Ureter (tissue), 1 donor: ENCODE measurements around the gene LRCH1. TPM values are rescaled to one million over a fixed set of nuclear protein-coding genes. Genes with fewer than 3 reads are reported as not detected.
"Not testable (repeated sequence)": the region's sequence is repeated elsewhere in the genome, so short reads cannot be mapped to it uniquely, and the experiment has no call there.

ENCODE experiments used
- DNase-seq: peaks from one replicate; pipeline ENCODE4 v3.0.0-alpha.2; 2020; ENCODE audit warnings: low spot score
- total RNA-seq: library from RNA; stranded (reverse); gene quantifications from one replicate; pipeline ENCODE4 v1.2.4, GENCODE V29; 2023
- donor health status: DM: yes; HTN: yes; CAD: no.

The LRCH1 gene
- total RNA-seq, 1 donor from 2014 or later: 27.3 TPM

DNA sequence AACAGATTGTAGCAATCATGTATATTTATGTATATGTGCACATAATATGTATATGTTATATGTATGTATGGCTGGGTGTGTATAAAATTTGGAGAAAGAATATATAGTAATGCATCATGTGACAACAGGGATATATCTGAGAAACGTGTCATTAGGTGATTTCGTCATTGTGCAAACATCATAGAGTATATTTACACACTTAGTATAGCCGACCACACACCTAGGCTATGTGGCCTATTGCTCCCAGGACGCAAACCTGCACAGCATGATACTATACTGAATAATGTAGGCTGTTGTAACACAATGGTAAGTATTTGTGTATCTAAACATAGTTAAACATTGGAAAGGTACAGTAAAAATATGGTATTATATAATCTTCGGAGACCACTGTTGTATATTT is 200.2 kb downstream of the LRCH1 start:
- DNase-seq: no peak

DNA sequence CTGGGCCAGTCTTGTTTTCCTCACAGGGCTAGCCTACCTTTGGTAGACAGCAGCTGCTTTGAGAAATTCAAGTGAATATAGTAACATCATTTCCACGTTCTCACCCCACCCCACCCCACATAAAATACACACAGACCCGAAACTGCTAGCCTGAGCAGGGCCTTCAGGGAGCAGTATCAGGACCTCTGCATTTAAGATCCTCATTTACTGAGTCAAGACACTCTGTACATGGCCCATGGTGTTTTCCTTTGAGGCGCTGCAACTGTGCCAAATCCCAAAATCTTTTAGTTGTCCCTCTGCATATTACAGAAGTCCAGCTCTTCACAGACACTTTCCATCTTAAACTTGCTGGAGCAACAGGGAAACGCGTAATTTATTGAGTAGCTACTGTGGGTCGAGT is 200.9 kb downstream of the LRCH1 start:
- DNase-seq: no peak

DNA sequence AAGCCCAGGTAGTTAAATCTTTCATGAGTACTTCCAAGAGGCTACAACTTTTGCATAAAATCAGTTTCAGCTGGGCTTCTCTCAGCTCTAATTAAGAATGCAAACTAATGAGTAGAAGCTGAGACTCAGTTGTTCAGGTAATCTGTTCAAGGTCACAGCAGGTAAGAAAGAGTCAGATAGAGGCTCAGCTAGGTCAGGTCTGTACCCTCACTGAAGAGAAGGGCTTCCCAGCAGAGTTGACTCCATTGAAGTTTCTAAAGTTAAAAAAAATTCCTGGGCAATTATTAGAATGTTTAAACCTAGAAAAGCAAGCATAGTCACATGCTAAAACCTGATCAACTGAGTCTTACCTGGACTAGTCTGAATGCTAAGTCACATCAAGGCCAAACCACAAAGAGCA is 201.8 kb downstream of the LRCH1 start:
- no peak for DNase-seq

DNA sequence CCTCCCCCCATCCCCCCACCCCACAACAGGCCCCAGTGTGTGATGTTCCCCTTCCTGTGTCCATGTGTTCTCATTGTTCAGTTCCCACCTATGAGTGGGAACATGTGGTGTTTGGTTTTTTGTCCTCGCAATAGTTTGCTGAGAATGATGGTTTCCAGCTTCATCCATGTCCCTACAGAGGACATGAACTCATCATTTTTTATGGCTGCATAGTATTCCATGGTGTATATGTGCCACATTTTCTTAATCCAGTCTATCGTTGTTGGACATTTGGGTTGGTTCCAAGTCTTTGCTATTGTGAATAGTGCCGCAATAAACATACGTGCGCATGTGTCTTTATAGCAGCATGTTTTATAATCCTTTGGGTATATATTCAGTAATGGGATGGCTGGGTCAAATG is 202.5 kb downstream of the LRCH1 start:
- not testable (repeated sequence) for DNase-seq

DNA sequence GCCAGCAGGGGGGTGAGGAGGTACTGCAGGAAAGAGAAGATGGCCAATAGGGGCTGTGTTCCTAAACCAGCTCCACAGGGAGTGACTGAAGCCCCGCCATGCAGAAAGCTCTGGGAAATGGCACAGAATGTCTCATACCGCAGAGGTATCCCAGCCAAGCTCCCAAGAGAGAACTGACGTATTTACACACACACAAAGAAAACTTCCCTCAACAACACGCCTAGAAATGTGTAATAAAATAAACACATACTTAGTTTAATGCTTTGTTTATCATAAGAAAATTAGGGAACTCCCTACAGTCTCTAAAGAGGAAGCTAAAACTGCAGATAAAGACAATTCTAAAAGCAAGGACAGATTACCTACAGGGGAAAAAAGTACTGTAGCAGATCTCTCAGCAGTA is 204.0 kb downstream of the LRCH1 start:
- no peak for DNase-seq

DNA sequence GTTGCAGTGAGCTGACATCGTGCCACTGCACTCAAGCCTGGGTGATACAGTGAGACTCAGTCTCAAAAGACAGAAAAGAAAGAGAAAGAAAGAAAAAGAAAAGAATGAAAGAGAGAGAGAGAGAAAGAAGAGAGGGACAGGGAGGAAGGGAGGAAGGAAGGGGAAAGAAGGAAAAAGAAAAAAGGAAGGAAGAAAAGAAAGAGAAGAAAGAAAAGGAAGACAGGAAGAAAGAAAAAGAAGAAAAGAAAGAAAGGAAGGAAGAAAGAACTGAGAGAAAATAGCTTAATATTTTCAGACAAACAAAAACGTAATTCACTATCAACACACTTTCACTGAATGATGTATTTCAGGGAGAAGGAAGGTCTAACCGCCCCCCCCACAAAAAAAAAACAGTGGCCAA is 204.7 kb downstream of the LRCH1 start:
- no peak for DNase-seq

DNA sequence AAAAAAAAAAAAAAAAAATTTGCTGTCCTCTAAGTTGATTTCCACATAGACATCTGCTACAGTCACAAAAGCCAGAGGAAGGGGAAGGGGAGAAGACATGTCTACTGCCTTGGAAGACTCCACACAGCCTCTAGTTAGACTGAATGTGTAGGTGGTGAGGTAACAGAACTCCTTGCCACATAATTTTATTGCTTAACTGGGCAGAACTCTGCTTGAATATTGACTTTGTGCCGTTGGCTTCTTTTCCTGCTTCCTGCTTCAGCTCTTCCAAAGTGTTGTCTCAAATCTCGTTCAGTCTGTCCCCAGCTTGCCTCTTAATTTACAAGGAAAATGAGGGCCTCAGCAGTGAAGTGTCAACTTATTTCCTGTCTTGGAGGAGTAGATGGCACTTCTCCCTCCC is 206.9 kb downstream of the LRCH1 start:
- DNase-seq: no peak

DNA sequence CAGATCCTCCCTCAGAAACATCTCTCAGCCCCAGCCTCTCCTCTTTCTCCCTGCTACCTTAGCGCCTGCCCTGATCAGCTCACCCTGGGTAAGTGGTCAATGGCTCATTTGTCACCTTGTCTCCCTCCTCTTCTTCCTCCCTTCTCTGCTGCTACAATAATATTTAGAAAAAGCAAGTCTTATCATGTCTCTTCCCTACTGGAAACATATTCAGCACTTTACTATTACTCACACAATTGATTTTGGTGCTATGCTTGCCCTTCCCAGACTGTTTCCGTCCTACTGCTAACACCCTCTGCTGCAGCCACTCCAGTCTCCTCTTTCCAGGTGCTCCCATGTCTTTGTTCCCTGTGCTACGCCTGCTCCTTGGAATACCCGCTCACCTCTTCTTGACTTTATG is 208.2 kb downstream of the LRCH1 start:
- no peak for DNase-seq

DNA sequence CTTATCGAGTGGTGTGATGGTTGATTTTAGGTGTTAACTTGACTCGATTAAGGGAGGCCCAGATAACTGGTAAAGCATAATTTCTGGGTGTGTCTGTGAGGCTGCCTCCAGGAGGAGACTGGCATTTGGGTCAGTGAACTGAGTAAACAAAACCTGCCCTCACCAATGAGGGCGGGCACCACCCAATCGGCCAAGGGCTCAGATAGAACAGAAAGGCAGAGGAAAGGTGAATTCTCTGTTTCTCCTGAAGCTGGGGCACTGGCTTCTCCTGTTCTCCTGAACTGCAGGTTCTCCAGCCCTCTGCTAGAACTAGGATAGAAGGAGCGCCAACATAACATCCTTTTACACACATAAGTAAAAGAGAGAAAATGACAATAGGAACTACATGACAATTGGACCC is 208.9 kb downstream of the LRCH1 start:
- DNase-seq: no peak

DNA sequence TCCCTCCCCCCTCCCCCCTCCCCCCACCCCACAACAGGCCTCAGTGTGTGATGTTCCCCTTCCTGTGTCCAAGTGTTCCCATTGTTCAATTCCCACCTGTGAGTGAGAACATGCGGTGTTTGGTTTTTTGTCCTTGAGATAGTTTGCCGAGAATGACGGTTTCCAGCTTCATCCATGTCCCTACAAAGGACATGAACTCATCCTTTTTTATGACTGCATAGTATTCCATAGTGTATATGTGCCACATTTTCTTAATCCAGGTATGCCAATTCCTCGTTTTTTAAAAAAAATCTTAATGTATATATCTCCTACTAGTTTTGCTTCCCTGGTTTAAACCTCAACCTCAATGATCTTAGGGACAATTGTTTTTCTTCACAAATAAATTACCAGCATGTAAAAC is 217.0 kb downstream of the LRCH1 start:
- not testable (repeated sequence) for DNase-seq

DNA sequence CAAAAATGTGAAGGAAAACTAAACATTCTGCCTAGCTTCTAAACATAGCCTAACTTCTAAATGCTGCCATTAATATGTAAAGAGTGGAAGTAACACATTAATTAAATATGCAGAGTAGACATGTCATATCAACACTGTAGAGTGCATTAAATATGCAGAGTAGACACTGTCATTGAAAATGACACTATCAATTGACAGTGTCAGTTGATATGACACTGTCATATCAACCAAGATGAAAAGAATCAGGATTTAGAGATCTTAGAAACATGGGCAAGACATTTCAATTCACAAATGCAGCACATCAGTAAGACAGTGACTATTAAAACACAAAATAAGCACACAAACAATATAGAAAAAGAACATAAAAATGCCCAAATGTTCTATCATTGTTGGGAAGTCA is 218.7 kb downstream of the LRCH1 start:
- DNase-seq: no peak

DNA sequence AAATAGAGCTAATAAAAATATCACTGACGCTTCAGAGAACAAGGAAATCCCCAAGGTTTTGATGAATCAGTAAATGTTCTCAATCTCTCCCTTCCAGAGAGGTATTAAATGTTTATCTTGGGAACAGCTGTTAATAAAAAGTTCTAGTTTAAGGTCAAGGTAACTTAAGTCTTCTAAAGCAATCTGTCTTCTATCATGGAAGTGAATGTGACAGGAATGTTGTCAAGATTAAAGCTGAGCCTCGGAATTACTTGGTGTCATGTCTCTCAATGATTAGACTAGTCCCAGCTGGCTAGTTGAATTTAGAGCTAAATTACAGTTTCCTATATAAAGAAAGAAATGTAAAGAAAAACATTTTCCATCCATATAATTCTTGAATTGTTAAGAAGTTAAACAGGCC is 220.6 kb downstream of the LRCH1 start:
- no peak for DNase-seq

DNA sequence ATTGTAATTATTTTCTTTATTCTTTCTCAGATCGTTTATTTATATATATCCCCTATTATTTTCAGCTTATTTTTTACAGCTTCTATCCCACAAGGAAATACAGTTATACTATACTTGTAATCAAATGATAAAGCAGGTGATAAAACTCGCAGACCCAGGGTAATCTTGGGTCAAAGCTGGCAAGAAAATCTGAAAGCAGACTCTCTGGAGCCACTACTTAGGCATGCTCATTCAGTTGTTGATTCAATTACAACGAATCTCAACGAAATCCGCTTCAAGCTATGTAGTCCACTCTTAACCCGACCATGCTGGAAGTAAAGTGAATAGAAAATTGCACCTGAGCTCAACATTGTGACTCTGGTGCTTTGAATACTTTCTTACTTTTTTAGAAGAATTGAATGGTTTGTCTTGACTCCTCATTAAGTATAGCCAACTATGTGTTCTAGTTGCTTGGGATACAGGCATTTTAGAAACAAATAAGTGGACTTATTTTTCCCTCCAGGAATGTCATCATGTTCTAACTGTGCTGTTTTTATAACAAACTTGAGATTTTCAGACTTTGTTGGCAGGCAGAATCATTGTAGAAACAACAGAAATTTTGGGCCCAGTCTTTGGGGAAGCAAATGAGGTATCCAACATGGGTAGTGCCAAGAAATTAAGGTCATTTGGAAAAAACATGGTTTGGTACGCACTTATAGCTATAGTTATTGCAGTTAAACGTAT is 222.6 kb downstream of the LRCH1 start:
- DNase-seq: no peak

DNA sequence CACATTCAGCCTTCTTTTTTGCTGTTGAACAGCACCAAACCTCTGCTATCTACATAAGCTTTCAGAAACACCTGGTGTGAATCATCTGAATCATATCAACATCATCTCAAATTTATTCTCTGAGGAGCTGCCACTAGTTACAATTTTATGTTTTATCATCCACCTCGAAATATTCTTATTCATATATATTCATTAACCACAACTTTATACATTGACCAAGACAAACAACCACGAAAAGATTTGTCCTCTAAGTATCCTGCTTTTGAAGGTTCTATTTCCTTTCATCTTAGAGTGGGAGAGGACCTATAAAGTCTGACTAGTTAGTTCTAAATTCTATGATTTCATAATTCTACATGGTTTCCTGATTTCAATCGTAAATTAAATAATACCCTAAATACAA is 225.1 kb downstream of the LRCH1 start:
- DNase-seq: no peak

DNA sequence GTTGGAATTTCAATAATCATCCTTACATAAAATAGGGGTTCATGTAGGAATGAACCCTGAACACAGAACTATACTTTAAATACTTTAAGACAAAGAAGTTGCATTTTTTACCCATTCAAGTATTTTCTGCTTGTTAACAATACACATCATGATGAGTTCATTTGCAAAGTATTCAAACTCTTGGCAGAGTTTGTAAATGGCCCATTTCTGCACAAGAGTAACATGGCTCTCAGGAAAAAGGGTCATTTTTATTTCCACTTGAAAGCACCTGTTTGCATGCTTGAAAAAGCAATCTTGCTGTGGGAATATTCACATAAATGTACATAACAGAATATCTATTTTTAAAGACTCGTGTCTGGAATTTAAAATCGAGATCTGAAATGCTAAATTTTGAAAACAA is 225.9 kb downstream of the LRCH1 start:
- DNase-seq: no peak

DNA sequence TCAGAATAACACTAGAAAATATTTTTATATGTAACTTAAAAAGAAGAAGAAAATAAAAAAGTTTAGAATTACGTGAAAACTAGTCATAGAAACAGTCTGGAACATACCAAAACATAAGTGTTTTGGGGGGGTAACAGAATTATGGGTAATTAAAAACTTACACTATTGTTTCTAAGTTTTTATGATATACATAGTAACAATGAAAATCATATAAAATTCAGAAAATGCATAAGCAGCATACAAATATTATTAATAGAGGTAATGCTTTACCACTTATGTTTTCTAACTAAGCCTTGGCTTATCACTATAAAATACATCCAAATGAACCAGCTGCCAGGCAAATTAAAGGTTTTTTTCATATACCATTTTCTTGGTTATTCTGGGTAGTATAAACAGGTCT is 229.1 kb downstream of the LRCH1 start:
- no peak for DNase-seq

DNA sequence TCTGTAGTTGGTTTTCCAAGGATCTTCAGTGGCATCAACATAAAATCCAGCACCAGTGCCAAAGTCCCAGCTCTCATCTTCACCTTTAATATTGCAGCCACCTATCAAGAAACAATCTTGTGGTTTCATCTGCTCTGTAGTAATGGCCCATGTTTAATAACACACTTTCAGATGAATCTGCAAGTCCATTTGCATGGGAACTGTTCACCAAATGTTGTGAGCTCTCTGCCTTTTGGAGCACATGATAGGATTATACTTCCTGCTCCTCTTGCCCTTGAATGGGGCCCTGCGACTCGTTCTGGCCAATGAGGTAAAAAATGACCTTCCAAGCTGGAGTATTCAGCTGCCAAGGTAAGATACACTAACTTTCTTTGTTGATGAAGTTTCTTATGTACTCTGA is 229.7 kb downstream of the LRCH1 start:
- DNase-seq: no peak

DNA sequence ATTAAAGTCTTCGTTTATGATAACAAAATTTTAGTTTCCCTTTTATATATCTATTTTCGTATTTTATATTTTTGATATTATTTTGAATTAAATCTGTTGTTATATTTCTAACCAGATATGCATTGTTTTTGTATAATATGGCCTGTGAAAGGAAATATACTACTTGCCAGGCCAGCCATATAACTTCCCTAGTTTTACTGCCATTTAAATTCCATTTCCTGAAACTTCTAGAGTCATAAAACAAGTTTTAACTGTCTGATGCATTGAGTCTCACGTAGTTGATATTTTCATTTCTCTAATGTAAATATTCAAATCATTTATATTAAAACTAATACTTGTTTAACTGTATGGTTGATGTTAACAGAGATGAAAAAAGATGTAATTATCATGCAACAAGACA is 230.5 kb downstream of the LRCH1 start:
- DNase-seq: no peak

DNA sequence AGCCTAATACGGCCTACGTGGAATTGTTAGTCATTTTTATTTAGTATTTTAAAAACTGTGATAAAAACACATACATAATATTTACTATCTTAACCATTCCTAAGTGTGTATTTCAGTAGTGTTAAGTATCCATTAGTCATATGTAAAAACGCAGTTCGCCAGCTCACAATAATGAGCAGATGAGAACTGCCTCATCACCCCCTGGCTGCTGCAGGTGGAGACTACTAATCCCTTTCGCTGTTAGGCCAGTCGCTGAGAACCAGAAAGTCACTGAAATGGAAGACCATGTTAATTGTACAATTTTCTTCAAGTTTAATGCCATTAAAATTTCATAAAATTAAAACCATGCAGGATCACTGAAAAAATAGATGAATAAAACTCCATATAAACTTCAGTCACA is 242.4 kb downstream of the LRCH1 start:
- DNase-seq: no peak

DNA sequence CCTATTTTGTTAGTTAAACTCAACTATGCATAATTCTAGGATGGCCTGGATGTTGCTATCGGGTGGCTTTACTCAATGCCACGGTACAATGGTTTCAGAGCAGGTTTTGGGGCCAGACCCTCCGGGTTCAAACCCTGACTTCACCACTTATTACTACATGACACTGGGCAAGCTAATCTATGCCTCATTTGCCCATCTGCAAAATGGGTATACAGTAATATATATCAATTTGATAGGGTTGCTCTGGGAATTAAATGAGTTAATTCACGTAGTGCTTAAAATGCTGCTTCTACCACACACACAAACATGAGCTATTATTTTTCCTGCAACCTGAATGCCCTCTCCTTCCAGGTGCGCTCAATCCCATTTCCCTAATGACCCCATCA is 243.2 kb downstream of the LRCH1 start:
- DNase-seq: no peak

DNA sequence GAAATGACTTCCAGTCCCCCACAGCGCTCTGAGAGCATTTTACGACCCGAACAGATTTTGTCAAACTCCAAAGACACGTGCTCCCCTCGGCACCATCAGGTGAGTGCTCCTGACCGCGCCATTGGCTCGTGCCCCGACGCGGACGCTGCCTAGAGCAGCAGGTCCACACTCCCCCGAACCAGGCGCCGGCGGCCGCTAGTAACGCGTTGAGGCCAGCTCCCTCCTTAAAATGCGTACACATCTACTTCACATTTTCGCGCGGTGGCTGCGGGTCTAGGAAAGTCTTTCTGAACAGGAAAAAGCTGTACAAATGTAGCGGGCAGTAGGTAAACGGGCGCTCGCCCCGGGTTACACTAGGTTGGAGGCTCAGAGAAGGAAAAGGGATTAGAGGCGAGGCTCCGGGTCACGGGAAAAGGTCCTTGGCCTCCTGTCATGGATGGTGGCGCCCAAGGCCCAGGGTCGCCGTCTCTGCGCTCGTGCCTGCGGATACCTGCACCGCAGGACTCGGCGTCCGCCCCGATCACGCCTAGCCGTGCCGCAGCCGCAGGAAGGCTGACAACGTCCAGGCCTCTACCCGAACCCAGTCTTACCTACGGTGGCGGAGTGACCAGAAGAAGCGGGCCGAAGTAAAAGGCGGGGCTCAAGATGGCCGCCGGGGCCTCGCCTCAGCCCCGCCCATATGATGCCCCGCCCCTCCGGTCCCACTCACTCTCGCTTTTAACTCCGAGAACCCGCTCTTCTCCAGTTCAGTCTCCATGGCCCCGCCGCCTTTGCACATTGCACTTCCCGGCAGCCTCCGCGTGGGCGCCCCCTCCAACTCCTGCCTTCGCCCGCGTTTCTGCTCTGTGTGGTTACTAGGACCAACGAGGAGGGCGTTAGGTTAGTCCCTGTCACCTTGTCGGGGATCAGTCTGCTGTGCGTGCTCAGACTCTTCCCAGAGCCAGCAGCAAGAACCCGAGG is 243.8 kb downstream of the LRCH1 start, which contains the start of gene ESD:
ESD (minus strand) TSS at position 647 of the 960 bp plus-strand sequence. CDS start 5,748 bp downstream, outside the sequence.
- peak; percentile 95 for DNase-seq

DNA sequence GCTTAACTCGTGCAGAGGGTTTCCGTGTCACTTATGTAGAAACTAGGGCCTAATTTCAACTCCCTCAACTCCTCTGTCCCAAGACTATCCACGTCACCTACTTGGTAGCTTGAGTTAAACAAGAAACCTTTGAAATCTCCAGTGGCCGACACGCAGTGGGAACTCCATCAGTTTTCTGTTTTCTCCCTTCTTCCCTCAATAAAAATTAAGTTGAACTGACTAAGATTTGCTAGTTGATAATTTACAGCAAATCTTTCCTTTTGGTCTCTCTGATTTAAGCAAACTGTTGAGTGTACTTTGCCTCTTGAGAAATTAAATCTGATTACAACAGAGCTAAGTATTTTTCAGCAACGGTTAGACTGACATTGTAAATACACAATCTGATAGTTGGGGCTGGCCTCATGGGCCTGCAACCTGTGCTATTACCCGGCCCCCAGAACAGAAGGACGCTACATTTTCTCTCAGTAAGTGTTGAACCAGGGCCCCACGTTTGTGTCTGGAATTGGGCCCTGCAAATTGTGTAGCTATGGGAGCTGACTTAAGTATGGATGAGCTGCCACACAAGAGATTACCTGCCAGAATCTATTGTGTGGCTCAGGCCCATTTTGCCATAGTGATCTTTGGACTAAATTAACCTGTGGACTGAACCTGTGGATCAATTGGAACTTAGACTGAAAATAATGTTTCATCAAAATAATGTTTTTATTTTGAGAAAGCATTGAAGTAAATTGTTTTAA is 244.7 kb downstream of the LRCH1 start:
- no peak for DNase-seq
